ENCODE results near the gene NRXN2. TPM values are rescaled to one million over a fixed set of nuclear protein-coding genes. Genes with fewer than 3 reads are reported as not detected.

NRXN2 gene
- total and polyA plus RNA-seq, 2 of the 13 experiments (the other 11 are each of a cell fraction or from before 2014, with no cell fraction given): not detected

GRCh38 chr11:64762277-64762673 lies 39.3 kb upstream of the NRXN2 start (continued):
- no peak for TF ChIP-seq TFE3 (CRISPR knock-in tag; IDR thresholded peaks at IDR 0.05)
- TF ChIP-seq, protein P1, sequence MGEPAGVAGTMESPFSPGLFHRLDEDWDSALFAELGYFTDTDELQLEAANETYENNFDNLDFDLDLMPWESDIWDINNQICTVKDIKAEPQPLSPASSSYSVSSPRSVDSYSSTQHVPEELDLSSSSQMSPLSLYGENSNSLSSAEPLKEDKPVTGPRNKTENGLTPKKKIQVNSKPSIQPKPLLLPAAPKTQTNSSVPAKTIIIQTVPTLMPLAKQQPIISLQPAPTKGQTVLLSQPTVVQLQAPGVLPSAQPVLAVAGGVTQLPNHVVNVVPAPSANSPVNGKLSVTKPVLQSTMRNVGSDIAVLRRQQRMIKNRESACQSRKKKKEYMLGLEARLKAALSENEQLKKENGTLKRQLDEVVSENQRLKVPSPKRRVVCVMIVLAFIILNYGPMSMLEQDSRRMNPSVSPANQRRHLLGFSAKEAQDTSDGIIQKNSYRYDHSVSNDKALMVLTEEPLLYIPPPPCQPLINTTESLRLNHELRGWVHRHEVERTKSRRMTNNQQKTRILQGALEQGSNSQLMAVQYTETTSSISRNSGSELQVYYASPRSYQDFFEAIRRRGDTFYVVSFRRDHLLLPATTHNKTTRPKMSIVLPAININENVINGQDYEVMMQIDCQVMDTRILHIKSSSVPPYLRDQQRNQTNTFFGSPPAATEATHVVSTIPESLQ (CRISPR knock-in tag; conservative IDR thresholded peaks at IDR 0.05): no peak
- no peak for TF ChIP-seq ZNF510 (CRISPR knock-in tag; IDR thresholded peaks at IDR 0.05; ENCODE audit: low read depth)
- TF ChIP-seq MYC (CRISPR knock-in tag; IDR thresholded peaks at IDR 0.05; ENCODE audit: borderline replicate concordance): no peak
- TF ChIP-seq NRL (CRISPR knock-in tag; IDR thresholded peaks at IDR 0.05; ENCODE audit: borderline replicate concordance): no peak
- no peak for TF ChIP-seq BRD4 (CRISPR knock-in tag; IDR thresholded peaks at IDR 0.05)
- TF ChIP-seq ERF (CRISPR knock-in tag; IDR thresholded peaks at IDR 0.05): no peak
- no peak for TF ChIP-seq YY1 (IDR thresholded peaks at IDR 0.05; ENCODE audit: insufficient read depth, insufficient replicate concordance, low read depth, low read length)
- no peak for TF ChIP-seq MTERF4 (CRISPR knock-in tag; IDR thresholded peaks at IDR 0.05)
- TF ChIP-seq FOXA3 (CRISPR knock-in tag; IDR thresholded peaks at IDR 0.05): no peak
- TF ChIP-seq HNRNPL (IDR thresholded peaks at IDR 0.05; ENCODE audit: low read depth, low read length): no peak
- no peak for TF ChIP-seq ISX (CRISPR knock-in tag; conservative IDR thresholded peaks at IDR 0.05)
- TF ChIP-seq KDM2A (CRISPR knock-in tag; IDR thresholded peaks at IDR 0.05; ENCODE audit: borderline replicate concordance, low read depth): 0 out of 2 replicates have a peak, but pooled peaks have one; percentile 8
- no peak for TF ChIP-seq MATR3 (CRISPR knock-in tag; IDR thresholded peaks at IDR 0.05)
- no peak for TF ChIP-seq ZNF10 (CRISPR knock-in tag; IDR thresholded peaks at IDR 0.05; ENCODE audit: borderline replicate concordance, low read depth)
- no peak for TF ChIP-seq CHCHD3 (CRISPR knock-in tag; IDR thresholded peaks at IDR 0.05)
- TF ChIP-seq REPIN1 (CRISPR knock-in tag; IDR thresholded peaks at IDR 0.05; ENCODE audit: borderline replicate concordance, low read depth): no peak
- TF ChIP-seq POLR2AphosphoS2 (IDR thresholded peaks at IDR 0.05; ENCODE audit: low read depth, low read length): peak; percentile 87; the same call in 1 of the 2 replicates
- TF ChIP-seq ZNF296 (CRISPR knock-in tag; conservative IDR thresholded peaks at IDR 0.05): no peak
- TF ChIP-seq ZNF768 (CRISPR knock-in tag; IDR thresholded peaks at IDR 0.05): no peak
- no peak for TF ChIP-seq REL (CRISPR knock-in tag; conservative IDR thresholded peaks at IDR 0.05)
- TF ChIP-seq, protein P2, sequence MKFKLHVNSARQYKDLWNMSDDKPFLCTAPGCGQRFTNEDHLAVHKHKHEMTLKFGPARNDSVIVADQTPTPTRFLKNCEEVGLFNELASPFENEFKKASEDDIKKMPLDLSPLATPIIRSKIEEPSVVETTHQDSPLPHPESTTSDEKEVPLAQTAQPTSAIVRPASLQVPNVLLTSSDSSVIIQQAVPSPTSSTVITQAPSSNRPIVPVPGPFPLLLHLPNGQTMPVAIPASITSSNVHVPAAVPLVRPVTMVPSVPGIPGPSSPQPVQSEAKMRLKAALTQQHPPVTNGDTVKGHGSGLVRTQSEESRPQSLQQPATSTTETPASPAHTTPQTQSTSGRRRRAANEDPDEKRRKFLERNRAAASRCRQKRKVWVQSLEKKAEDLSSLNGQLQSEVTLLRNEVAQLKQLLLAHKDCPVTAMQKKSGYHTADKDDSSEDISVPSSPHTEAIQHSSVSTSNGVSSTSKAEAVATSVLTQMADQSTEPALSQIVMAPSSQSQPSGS (CRISPR knock-in tag; IDR thresholded peaks at IDR 0.05): no peak
- TF ChIP-seq NCOA1 (CRISPR knock-in tag; IDR thresholded peaks at IDR 0.05): no peak
- TF ChIP-seq ZSCAN22 (CRISPR knock-in tag; IDR thresholded peaks at IDR 0.05): no peak
- TF ChIP-seq MAFK (conservative IDR thresholded peaks at IDR 0.05 in 1 of 2, IDR thresholded peaks at IDR 0.05 in 1 of 2; ENCODE audit: low read length in 2 of 2): no peak
